ENCODE measurements around the gene CHM.
"Not testable (repeated sequence)": the region's sequence is repeated elsewhere in the genome, so short reads cannot be mapped to it uniquely, and the experiment has no call there.

The CHM gene

DNA sequence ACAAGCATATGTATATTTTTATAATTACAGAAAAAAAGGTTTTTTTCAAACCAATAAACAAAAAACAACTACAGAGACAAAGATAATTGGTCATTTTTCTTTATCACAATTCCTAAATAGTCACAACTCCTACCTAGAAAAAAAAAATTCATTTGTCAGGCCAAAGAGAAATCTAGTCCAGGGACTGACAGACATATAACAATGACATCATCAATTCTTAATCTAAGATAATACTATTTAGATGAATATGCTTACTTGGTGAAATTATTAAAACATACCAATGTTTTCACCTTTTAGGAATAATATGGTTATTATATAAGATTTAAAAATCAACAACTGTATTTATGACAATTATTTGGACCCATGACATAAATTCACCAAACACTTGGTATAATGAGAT lies 48.4 kb downstream of the CHM start:
- in situ Hi-C loops (cut with HindIII; ENCODE audit: low sequenced_read_pairs), result no loop called here

DNA sequence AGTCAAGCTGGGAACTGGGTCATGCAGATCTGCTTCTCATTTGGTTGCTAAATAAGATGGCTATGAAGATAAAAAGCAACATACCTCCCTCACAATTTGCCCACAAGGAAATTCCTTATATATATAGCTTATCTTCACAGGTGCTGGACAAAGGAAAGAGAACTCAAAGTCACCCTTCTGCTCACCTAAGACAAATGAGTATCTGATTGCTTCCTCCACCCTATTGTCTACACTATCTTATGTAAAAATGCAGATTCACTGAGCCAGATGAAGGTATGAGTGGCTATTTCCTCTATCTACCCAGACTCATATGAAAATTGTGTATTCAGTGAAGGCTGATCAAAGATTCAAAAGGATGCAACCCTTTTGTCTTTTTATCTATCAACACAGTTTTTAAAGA lies 50.8 kb downstream of the CHM start:
- in situ Hi-C loops (cut with HindIII; ENCODE audit: low sequenced_read_pairs), result no loop called here

DNA sequence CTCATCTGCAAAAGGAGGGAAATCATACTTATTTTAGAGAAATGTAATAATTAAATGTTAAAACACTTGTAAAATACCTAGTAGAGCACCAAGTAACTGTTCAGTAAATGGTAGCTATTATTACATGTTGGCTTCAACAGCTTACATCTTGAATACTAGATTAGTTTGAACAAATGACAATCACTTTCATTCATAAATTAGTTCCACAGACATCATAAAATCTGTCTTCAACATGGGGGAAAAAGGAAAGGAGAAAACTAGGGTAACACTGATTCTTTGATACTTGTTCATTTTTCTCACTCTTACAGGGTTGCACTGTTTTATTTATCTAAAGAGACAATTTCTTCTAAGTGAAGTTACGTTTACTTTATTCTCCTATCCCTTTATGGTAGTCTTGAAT lies 51.7 kb downstream of the CHM start:
- in situ Hi-C loops (cut with HindIII; ENCODE audit: low sequenced_read_pairs), result no loop called here

GRCh38 chrX:85994797-85995196 lies 52.6 kb downstream of the CHM start:
- in situ Hi-C loops (cut with HindIII; ENCODE audit: low sequenced_read_pairs), result no loop called here

DNA sequence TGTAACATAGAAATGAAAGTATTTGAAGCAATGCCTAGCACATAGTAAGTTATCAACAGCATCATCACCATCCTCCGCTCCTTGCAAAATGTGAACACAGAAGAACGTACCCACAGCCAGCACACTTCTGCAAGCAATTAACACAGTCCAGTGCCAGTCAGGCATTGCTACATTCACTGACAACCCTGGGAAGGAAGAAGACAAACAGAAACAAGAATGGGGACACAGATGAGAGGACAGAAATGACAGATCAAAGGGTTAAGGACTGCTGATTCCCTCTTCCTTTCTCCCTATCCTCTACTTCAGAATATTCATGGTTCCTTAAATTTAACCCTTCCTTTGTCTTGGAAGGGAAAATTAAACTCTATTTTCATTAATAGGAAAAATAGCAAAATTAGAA lies 53.1 kb downstream of the CHM start:
- in situ Hi-C loops (cut with HindIII; ENCODE audit: low sequenced_read_pairs), result no loop called here

DNA sequence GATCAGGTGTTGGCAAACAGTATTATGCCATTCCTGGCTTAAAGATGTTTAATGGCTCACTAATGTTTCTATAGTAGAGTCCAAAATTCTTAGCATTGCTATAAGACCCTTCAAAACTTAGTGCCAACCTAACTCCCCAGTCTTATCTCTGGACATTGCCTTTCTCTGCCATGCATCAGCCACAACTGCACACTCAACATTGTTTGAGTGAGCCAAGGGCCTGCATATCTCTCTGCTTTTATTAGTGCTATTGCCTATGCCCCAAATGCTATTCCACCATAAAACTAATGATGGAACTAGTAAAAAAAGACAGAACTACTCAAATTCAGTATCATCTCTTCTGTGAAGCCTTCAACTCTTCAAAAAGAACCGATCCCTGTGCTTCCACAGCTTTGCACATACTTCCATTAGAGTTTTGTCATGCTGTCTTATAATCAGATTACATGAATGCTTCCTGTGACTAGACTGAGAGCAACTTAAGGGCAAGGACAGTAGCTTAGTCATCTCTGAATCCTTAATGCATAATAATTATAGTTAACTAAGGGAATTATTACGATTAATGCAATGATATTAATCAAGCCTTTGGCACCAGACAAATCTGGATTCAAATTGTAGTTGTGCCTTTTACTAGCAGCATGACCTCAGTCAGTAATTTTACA lies 53.7 kb downstream of the CHM start:
- in situ Hi-C loops (cut with HindIII; ENCODE audit: low sequenced_read_pairs), result no loop called here

DNA sequence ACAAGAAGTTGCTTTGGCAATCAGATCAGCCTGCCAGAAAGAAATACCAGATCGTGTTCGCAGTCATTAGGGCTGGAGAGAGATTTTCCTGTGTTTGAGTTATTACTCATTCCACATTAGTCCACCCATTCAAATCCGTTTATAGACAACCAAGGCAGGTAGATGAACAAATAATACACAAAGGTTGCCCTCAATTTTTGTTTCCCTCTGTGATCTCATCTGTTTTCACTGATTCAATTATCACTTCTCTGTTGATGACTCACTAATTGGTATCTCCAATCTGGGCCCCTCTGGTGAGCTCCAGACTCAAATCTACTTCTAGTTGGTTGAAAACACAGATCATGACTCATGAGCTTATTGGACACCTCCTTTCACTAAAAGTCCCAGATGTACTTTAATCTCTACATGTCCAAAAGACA lies 54.5 kb downstream of the CHM start:
- in situ Hi-C loops (cut with HindIII; ENCODE audit: low sequenced_read_pairs), result no loop called here

DNA sequence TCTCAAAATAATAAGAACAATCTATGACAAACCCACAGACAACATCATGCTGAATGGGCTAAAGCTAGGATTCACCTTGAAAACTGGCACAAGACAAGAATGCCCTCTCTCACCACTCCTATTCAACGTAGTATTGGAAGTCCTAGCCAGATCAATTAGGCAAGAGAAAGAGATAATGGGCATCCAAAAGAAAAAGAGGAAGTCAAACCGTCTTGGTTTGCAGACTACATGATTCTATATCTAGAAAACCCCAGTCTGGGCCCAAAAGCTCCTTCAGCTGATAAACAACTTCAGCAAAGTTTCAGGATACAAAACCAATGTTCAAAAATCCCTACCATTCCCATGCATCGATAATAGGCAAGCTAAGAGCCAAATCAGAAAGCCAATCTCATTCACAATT lies 59.0 kb downstream of the CHM start:
- in situ Hi-C loops (cut with HindIII; ENCODE audit: low sequenced_read_pairs), result no loop called here

DNA sequence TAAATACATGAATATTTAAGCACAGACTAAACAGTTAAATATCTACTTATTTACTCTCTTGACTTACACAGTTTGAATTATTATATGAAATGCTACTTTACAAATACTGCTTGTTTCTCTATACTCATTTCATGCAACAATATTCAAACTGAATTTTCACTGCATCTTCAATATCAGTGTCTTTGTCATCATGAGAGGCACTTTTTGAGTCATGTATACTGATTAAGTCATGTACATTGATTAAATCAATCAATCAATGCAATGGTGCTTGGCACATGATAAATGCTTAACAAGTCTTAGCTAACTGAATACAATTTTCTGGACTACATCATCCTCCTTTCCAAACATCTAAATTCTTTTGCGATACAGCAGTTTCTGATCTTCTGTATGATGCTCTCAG lies 67.1 kb downstream of the CHM start:
- in situ Hi-C loops (cut with HindIII; ENCODE audit: low sequenced_read_pairs), result no loop called here

DNA sequence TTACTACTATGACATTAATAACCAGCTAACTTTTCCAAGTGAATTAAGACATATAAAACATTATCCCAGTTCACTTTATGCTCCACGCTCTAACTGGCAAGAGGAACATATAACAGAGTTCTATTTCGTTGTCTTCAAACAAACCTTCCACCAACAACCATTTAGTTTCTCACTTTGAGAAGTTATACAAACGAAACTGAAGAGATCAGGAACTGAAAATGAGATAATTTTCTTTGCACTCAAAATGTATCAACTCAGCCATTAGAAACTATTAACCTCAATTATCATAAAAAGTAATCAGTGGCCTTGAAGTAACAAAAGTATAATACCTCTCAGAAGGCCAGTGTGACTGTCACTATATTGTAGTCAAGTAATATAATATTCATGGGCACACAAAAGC lies 70.1 kb downstream of the CHM start:
- in situ Hi-C loops (cut with HindIII; ENCODE audit: low sequenced_read_pairs), result no loop called here

GRCh38 chrX:85972351-85972750 lies 75.0 kb downstream of the CHM start:
- in situ Hi-C loops (cut with HindIII; ENCODE audit: low sequenced_read_pairs), result not testable (repeated sequence)

DNA sequence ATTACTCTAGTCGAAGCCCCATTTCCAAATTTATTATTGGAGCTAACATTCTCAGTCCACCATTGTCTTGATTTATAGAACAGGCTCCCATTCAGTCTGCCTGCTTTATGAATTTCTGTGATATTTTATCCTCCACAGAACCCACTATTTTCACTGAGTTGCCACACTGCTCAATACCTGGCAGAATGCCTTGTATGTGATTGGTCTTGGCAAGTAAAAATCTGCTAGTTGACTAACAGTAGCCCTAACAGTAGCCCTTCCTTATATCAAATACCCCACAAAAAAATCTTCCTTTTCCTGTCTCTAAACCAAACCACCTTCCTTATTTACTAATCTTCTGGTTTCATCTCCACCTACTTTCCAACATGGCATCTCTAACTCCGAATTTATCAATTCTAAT lies 82.6 kb downstream of the CHM start:
- in situ Hi-C loops (cut with HindIII; ENCODE audit: low sequenced_read_pairs), result no loop called here

DNA sequence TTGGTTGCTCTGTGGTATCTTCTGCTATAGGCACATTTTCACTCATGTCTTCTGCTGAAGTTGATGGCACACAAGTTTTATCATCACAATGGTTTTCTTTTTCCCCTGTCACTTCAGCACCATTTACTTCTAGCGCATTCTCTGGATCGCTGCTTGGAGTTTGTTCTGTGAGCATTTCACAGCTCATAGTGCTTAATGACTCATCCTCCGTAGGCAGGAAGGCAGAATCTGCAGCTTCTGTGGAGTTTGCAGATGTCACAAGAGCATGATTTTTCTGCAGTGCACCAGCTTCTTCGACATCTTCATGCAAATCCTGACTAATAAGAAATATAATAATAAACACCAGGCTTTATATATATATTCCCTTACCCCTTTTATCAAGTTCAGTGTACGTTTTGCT lies 83.6 kb downstream of the CHM start:
- in situ Hi-C loops (cut with HindIII; ENCODE audit: low sequenced_read_pairs), result no loop called here

- in situ Hi-C loops (cut with HindIII; ENCODE audit: low sequenced_read_pairs), result no loop called here
These were observed 91.8 kb downstream of the CHM start for GRCh38 chrX:85955510-85955909.

GRCh38 chrX:85944751-85945150 lies 102.6 kb downstream of the CHM start:
- in situ Hi-C loops (cut with HindIII; ENCODE audit: low sequenced_read_pairs), result not testable (repeated sequence)

DNA sequence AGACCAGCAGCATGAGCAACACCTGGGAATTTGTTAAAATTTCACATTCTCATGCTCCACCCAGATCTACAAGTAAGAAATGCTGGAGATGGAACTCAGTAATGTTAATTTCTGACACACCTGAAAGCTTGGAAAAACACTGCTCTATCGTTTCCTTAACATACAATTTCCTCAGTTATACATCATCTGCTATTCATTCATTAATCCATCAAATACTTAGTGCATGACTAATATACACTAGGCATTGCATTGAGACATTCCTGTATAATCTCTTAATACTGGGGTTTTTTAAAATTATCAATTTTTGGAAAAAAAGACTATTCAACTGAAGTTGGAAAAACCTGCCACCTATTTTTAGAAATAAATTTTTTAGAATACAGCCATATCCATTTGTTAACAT lies 106.1 kb downstream of the CHM start:
- in situ Hi-C loops (cut with HindIII; ENCODE audit: low sequenced_read_pairs), result no loop called here

GRCh38 chrX:85939942-85940341 lies 107.4 kb downstream of the CHM start:
- in situ Hi-C loops (cut with HindIII; ENCODE audit: low sequenced_read_pairs), result not testable (repeated sequence)

DNA sequence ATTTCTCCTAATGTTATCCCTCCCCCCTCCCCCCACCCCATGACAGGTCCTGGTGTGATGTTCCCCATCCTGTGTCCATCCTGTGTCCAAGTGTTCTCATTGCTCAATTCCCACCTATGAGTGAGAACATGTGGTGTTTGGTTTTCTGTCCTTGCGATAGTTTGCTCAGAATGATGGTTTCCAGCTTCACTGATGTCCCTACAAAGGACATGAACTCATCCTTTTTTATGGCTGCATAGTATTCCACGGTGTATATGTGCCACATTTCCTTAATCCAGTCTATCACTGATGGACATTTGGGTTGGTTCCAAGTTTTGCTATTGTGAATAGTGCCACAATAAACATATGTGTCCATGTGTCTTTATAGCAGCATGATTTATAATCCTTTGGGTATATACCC lies 113.0 kb downstream of the CHM start:
- in situ Hi-C loops (cut with HindIII; ENCODE audit: low sequenced_read_pairs), result not testable (repeated sequence)

- in situ Hi-C loops (cut with HindIII; ENCODE audit: low sequenced_read_pairs), result no loop called here
These were observed 117.3 kb downstream of the CHM start for GRCh38 chrX:85930099-85930498.

GRCh38 chrX:85928606-85929005 lies 118.8 kb downstream of the CHM start:
- in situ Hi-C loops (cut with HindIII; ENCODE audit: low sequenced_read_pairs), result no loop called here

DNA sequence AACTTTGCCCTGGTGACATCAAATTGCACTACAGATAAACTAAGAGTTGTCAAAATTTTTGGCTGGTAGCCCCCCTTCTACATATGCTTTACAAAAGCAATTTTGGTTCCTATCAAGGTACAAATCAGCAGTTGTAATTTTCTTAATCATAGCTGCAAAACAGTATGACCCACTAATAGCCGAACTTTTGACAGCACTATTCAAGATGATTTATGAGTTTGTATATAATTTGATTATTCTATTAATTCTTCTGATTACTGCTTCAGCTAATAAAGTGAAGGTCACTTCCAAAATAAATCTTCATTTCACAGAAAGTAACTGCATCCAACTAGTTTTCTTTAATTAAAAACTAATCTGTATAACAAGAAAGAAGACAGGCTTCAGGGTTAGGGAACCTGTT lies 119.6 kb downstream of the CHM start:
- in situ Hi-C loops (cut with HindIII; ENCODE audit: low sequenced_read_pairs), result no loop called here

DNA sequence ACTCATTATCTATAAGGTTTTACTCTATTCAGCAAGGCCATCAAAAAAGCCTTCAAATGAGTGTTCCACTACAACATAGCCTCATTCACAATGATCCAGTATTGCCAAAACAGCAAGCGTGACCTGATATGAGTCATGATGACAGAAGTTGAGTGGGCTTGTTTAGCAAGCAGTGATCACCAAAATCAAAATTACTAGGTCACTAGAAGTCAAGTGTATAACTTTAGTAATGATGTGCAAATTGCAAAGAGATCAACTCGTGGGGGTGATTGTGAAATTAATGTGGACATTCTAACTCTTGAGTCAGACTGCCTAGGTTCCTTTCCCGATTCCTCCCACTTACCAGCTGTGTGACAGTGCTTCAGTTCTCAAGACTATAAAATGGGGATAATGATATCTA lies 124.5 kb downstream of the CHM start:
- in situ Hi-C loops (cut with HindIII; ENCODE audit: low sequenced_read_pairs), result no loop called here

DNA sequence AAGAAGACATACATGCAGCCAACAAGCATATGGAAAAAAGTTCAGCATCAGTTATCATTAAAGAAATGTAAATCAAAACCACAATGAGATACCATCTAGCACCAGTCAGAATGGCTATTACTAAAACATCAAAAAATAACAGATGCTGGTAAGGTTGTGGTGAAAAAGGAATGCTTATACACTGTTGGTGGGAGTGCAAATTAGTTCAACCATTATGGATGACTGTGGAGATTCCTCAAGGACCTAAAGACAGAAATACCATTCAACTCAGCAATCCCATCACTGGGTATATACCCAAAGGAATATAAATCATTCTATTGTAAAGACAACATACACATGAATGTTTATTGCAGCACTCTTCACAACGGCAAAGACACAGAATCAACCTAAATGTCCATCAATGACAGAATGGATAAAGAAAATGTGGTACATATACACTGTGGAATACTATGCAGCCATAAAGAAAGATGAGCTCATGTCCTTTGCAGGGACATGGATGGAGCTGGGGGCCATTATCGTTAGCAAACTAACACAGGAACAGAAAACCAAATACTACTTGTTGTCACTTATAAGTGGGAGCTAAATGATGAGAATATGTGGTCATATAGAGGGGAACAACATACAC lies 130.6 kb downstream of the CHM start:
- in situ Hi-C loops (cut with HindIII; ENCODE audit: low sequenced_read_pairs), result not testable (repeated sequence)
